ENCODE measurements around the gene AP2S1.
"Not testable (repeated sequence)": the region's sequence is repeated elsewhere in the genome, so short reads cannot be mapped to it uniquely, and the experiment has no call there.

Gene AP2S1

DNA sequence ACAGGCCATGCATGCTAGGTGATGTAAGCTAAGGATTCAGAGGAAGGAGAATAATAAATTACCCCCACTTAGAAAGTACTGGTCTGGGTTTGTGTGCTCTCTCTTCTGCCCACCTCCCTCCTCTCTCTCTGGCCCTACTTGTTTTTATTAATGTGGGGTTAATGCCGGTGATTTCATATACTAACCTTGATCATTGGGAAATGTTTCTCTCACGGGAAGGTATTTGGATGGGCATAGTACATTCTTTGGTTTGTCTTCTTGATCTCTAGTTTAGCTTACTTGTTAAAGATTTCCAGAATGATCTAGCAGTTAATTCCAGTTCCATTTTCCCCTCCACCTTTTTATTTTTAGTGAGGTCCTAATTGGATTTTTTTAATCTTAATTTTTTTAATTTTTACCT, 34.8 kb upstream of the AP2S1 start:
- Histone ChIP-seq H3K9ac (ENCODE audit: low read length) (no peak overlapping the region), H3K9me3 (ENCODE audit: insufficient read depth, low read depth, low read length) (no peaks in the 10 kb centered on the region), H3K79me2 (ENCODE audit: control insufficient read depth, insufficient read depth, low read length, poor library complexity) (no peaks in the 10 kb centered on the region), H3K14ac (ENCODE audit: low read length) (no peak overlapping the region), H3K4me2 (ENCODE audit: low read length) (no peak overlapping the region), H2BK5ac (ENCODE audit: low read depth, low read length, poor library complexity) (no peak overlapping the region), H2AK5ac (ENCODE audit: low read length) (no peak overlapping the region), H3K4ac (ENCODE audit: low read depth, low read length) (no peak overlapping the region), H3K27ac (ENCODE audit: low read depth, low read length) (no peak overlapping the region), H3K4me3 (ENCODE audit: low read depth, low read length) (no peak overlapping the region), H4K8ac (ENCODE audit: low read depth, low read length) (no peak overlapping the region), H3K18ac (ENCODE audit: low read length) (no peak overlapping the region), H4K91ac (ENCODE audit: low read depth, low read length) (no peak overlapping the region), H2BK12ac (ENCODE audit: low read length) (no peak overlapping the region), H3K36me3 (ENCODE audit: control insufficient read depth in 1 of 2, insufficient read depth in 2 of 2, low read length in 2 of 2) (no peaks in the 10 kb centered on the region), H3K79me1 (ENCODE audit: low read length) (no peaks in the 10 kb centered on the region), H3K27me3 (ENCODE audit: insufficient read depth, low read length) (no peaks in the 10 kb centered on the region), H2AFZ (ENCODE audit: insufficient read depth, low read length, poor library complexity) (no peak overlapping the region), H3K23ac (ENCODE audit: low read length) (no peak overlapping the region), H3K4me1 (ENCODE audit: control insufficient read depth in 1 of 2, insufficient read depth in 2 of 2, low read length in 2 of 2) (no peaks in the 10 kb centered on the region), H4K12ac (ENCODE audit: low read depth, low read length) (no peak overlapping the region), H2BK120ac (ENCODE audit: insufficient read depth, low read length, poor library complexity) (no peak overlapping the region)
- no CpG with 5 or more reads among the region's 2 CpGs for WGBS (ENCODE audit: extremely low coverage, insufficient coverage, insufficient read length)
- DNase-seq, result no peak

GRCh38 chr19:46882751-46883150, 32.1 kb upstream of the AP2S1 start:
- H3K4ac ChIP-seq (ENCODE audit: low read depth, low read length); H4K91ac ChIP-seq (ENCODE audit: low read depth, low read length); H3K27ac ChIP-seq (ENCODE audit: low read depth, low read length); H3K9me3 ChIP-seq (ENCODE audit: insufficient read depth, low read depth, low read length); H2AK5ac ChIP-seq (ENCODE audit: low read length); H3K36me3 ChIP-seq (ENCODE audit: control insufficient read depth in 1 of 2, insufficient read depth in 2 of 2, low read length in 2 of 2); H4K8ac ChIP-seq (ENCODE audit: low read depth, low read length); H3K79me2 ChIP-seq (ENCODE audit: control insufficient read depth, insufficient read depth, low read length, poor library complexity); H4K12ac ChIP-seq (ENCODE audit: low read depth, low read length); H2BK120ac ChIP-seq (ENCODE audit: insufficient read depth, low read length, poor library complexity); H3K9ac ChIP-seq (ENCODE audit: low read length); H2AFZ ChIP-seq (ENCODE audit: insufficient read depth, low read length, poor library complexity); H3K27me3 ChIP-seq (ENCODE audit: insufficient read depth, low read length); DNase-seq; H3K4me2 ChIP-seq (ENCODE audit: low read length); H2BK5ac ChIP-seq (ENCODE audit: low read depth, low read length, poor library complexity); H2BK12ac ChIP-seq (ENCODE audit: low read length); H3K79me1 ChIP-seq (ENCODE audit: low read length); H3K4me1 ChIP-seq (ENCODE audit: control insufficient read depth in 1 of 2, insufficient read depth in 2 of 2, low read length in 2 of 2); H3K18ac ChIP-seq (ENCODE audit: low read length); H3K4me3 ChIP-seq (ENCODE audit: low read depth, low read length); H3K23ac ChIP-seq (ENCODE audit: low read length); H3K14ac ChIP-seq (ENCODE audit: low read length): not testable (repeated sequence)
- no CpG with 5 or more reads among the region's 4 CpGs for WGBS (ENCODE audit: extremely low coverage, insufficient coverage, insufficient read length)

- no peak overlapping the region for H3K4ac ChIP-seq (ENCODE audit: low read depth, low read length)
- DNase-seq, result no peak
- no peak overlapping the region for H3K4me3 ChIP-seq (ENCODE audit: low read depth, low read length)
- H3K9ac ChIP-seq (ENCODE audit: low read length), result no peak overlapping the region
- WGBS (ENCODE audit: extremely low coverage, insufficient coverage, insufficient read length), result no CpG with 5 or more reads among the region's 4 CpGs
- no peak overlapping the region for H3K4me2 ChIP-seq (ENCODE audit: low read length)
- no peak overlapping the region for H3K23ac ChIP-seq (ENCODE audit: low read length)
- no peak overlapping the region for H4K8ac ChIP-seq (ENCODE audit: low read depth, low read length)
- no peak overlapping the region for H4K12ac ChIP-seq (ENCODE audit: low read depth, low read length)
- H3K36me3 ChIP-seq (ENCODE audit: control insufficient read depth in 1 of 2, insufficient read depth in 2 of 2, low read length in 2 of 2), result peaks cover 0 to 2% of the 10 kb centered on the region in 2 experiments
- H3K18ac ChIP-seq (ENCODE audit: low read length), result no peak overlapping the region
- no peaks in the 10 kb centered on the region for H3K27me3 ChIP-seq (ENCODE audit: insufficient read depth, low read length)
- H2AFZ ChIP-seq (ENCODE audit: insufficient read depth, low read length, poor library complexity), result no peak overlapping the region
- H3K4me1 ChIP-seq (ENCODE audit: control insufficient read depth in 1 of 2, insufficient read depth in 2 of 2, low read length in 2 of 2), result peaks cover 0 to 2% of the 10 kb centered on the region in 2 experiments
- no peak overlapping the region for H2AK5ac ChIP-seq (ENCODE audit: low read length)
- H2BK120ac ChIP-seq (ENCODE audit: insufficient read depth, low read length, poor library complexity), result no peak overlapping the region
- no peak overlapping the region for H3K27ac ChIP-seq (ENCODE audit: low read depth, low read length)
- H3K79me1 ChIP-seq (ENCODE audit: low read length), result no peaks in the 10 kb centered on the region
- H3K79me2 ChIP-seq (ENCODE audit: control insufficient read depth, insufficient read depth, low read length, poor library complexity), result peaks cover 2% of the 10 kb centered on the region
- no peak overlapping the region for H4K91ac ChIP-seq (ENCODE audit: low read depth, low read length)
- H3K14ac ChIP-seq (ENCODE audit: low read length), result no peak overlapping the region
- H3K9me3 ChIP-seq (ENCODE audit: insufficient read depth, low read depth, low read length), result no peaks in the 10 kb centered on the region
- no peak overlapping the region for H2BK12ac ChIP-seq (ENCODE audit: low read length)
- H2BK5ac ChIP-seq (ENCODE audit: low read depth, low read length, poor library complexity), result no peak overlapping the region
Observed at GRCh38 chr19:46882034-46882433, 31.4 kb upstream of the AP2S1 start.

GRCh38 chr19:46881092-46881491, 30.4 kb upstream of the AP2S1 start:
- no peak overlapping the region for H2AK5ac ChIP-seq (ENCODE audit: low read length)
- H3K4me2 ChIP-seq (ENCODE audit: low read length), result no peak overlapping the region
- no peak overlapping the region for H2BK120ac ChIP-seq (ENCODE audit: insufficient read depth, low read length, poor library complexity)
- H4K12ac ChIP-seq (ENCODE audit: low read depth, low read length), result no peak overlapping the region
- no CpG with 5 or more reads among the region's 4 CpGs for WGBS (ENCODE audit: extremely low coverage, insufficient coverage, insufficient read length)
- peaks cover 0 to 2% of the 10 kb centered on the region in 2 experiments for H3K36me3 ChIP-seq (ENCODE audit: control insufficient read depth in 1 of 2, insufficient read depth in 2 of 2, low read length in 2 of 2)
- H3K4me3 ChIP-seq (ENCODE audit: low read depth, low read length), result no peak overlapping the region
- H4K8ac ChIP-seq (ENCODE audit: low read depth, low read length), result no peak overlapping the region
- no peak overlapping the region for H3K27ac ChIP-seq (ENCODE audit: low read depth, low read length)
- H3K79me2 ChIP-seq (ENCODE audit: control insufficient read depth, insufficient read depth, low read length, poor library complexity), result peaks cover 2% of the 10 kb centered on the region
- H2AFZ ChIP-seq (ENCODE audit: insufficient read depth, low read length, poor library complexity), result no peak overlapping the region
- H3K23ac ChIP-seq (ENCODE audit: low read length), result no peak overlapping the region
- H3K18ac ChIP-seq (ENCODE audit: low read length), result no peak overlapping the region
- no peak overlapping the region for H3K4ac ChIP-seq (ENCODE audit: low read depth, low read length)
- H3K27me3 ChIP-seq (ENCODE audit: insufficient read depth, low read length), result no peaks in the 10 kb centered on the region
- H4K91ac ChIP-seq (ENCODE audit: low read depth, low read length), result no peak overlapping the region
- no peak overlapping the region for H2BK5ac ChIP-seq (ENCODE audit: low read depth, low read length, poor library complexity)
- H3K9ac ChIP-seq (ENCODE audit: low read length), result no peak overlapping the region
- H3K79me1 ChIP-seq (ENCODE audit: low read length), result no peaks in the 10 kb centered on the region
- no peak overlapping the region for H2BK12ac ChIP-seq (ENCODE audit: low read length)
- no peaks in the 10 kb centered on the region for H3K9me3 ChIP-seq (ENCODE audit: insufficient read depth, low read depth, low read length)
- peaks cover 0 to 2% of the 10 kb centered on the region in 2 experiments for H3K4me1 ChIP-seq (ENCODE audit: control insufficient read depth in 1 of 2, insufficient read depth in 2 of 2, low read length in 2 of 2)
- no peak overlapping the region for H3K14ac ChIP-seq (ENCODE audit: low read length)
- DNase-seq, result no peak
